C4-2B (cell line): ENCODE results near the gene MTUS2.

ENCODE experiments used
- CTCF ChIP-seq: fragments of 450-650 bp; conservative IDR thresholded peaks from 2 replicates; pipeline ENCODE4 v1.5.1; 2017; ENCODE audit warnings: mild to moderate bottlenecking
- ZFX ChIP-seq: fragments of 450-650 bp; IDR thresholded peaks from 2 replicates; pipeline ENCODE4 v1.6.1; 2017

GRCh38 chr13:29504691-29505090 lies 684.6 kb downstream of the MTUS2 start:
- TF ChIP-seq CTCF: no peak
- no peak for TF ChIP-seq ZFX
